Measurements from ENCODE around the gene KIAA1191.

DNA sequence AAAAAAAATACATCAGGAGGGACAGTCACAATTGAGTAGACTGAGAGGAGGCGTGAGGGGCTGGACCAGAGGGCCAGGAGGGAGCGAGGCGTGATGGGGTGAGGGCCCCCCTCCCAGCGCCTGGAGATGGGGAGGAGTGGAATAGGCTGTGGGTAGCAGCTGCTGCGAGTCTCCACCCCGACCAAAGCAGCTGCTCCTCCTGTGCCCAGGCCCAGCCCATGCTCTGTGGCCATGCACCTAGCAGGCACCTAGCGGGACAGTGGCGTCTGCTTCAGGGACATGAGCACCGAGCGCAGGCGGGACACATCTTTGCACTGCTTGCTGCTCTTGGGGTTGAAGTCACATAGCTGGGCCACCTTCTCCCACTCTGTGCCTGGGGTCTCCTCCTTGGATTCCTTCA, 31.0 kb upstream of the KIAA1191 start:
- TF ChIP-seq NR1H2 (CRISPR knock-in tag; IDR thresholded peaks at IDR 0.05) (no peak), TCF7 (CRISPR knock-in tag; IDR thresholded peaks at IDR 0.05; ENCODE audit: low read depth) (no peak), NR2C2 (CRISPR knock-in tag; IDR thresholded peaks at IDR 0.05) (no peak), ZNF416 (CRISPR knock-in tag; IDR thresholded peaks at IDR 0.05) (no peak), ZNF121 (CRISPR knock-in tag; IDR thresholded peaks at IDR 0.05) (no peak)
- TF ChIP-seq, protein P1, sequence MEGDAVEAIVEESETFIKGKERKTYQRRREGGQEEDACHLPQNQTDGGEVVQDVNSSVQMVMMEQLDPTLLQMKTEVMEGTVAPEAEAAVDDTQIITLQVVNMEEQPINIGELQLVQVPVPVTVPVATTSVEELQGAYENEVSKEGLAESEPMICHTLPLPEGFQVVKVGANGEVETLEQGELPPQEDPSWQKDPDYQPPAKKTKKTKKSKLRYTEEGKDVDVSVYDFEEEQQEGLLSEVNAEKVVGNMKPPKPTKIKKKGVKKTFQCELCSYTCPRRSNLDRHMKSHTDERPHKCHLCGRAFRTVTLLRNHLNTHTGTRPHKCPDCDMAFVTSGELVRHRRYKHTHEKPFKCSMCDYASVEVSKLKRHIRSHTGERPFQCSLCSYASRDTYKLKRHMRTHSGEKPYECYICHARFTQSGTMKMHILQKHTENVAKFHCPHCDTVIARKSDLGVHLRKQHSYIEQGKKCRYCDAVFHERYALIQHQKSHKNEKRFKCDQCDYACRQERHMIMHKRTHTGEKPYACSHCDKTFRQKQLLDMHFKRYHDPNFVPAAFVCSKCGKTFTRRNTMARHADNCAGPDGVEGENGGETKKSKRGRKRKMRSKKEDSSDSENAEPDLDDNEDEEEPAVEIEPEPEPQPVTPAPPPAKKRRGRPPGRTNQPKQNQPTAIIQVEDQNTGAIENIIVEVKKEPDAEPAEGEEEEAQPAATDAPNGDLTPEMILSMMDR (IDR thresholded peaks at IDR 0.05) = no peak
- TF ChIP-seq, protein P2, sequence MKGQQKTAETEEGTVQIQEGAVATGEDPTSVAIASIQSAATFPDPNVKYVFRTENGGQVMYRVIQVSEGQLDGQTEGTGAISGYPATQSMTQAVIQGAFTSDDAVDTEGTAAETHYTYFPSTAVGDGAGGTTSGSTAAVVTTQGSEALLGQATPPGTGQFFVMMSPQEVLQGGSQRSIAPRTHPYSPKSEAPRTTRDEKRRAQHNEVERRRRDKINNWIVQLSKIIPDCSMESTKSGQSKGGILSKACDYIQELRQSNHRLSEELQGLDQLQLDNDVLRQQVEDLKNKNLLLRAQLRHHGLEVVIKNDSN (CRISPR knock-in tag; IDR thresholded peaks at IDR 0.05) = no peak
- TF ChIP-seq, protein P3, sequence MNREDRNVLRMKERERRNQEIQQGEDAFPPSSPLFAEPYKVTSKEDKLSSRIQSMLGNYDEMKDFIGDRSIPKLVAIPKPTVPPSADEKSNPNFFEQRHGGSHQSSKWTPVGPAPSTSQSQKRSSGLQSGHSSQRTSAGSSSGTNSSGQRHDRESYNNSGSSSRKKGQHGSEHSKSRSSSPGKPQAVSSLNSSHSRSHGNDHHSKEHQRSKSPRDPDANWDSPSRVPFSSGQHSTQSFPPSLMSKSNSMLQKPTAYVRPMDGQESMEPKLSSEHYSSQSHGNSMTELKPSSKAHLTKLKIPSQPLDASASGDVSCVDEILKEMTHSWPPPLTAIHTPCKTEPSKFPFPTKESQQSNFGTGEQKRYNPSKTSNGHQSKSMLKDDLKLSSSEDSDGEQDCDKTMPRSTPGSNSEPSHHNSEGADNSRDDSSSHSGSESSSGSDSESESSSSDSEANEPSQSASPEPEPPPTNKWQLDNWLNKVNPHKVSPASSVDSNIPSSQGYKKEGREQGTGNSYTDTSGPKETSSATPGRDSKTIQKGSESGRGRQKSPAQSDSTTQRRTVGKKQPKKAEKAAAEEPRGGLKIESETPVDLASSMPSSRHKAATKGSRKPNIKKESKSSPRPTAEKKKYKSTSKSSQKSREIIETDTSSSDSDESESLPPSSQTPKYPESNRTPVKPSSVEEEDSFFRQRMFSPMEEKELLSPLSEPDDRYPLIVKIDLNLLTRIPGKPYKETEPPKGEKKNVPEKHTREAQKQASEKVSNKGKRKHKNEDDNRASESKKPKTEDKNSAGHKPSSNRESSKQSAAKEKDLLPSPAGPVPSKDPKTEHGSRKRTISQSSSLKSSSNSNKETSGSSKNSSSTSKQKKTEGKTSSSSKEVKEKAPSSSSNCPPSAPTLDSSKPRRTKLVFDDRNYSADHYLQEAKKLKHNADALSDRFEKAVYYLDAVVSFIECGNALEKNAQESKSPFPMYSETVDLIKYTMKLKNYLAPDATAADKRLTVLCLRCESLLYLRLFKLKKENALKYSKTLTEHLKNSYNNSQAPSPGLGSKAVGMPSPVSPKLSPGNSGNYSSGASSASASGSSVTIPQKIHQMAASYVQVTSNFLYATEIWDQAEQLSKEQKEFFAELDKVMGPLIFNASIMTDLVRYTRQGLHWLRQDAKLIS (CRISPR knock-in tag; IDR thresholded peaks at IDR 0.05; ENCODE audit: borderline replicate concordance) = no peak
- TF ChIP-seq, protein P4, sequence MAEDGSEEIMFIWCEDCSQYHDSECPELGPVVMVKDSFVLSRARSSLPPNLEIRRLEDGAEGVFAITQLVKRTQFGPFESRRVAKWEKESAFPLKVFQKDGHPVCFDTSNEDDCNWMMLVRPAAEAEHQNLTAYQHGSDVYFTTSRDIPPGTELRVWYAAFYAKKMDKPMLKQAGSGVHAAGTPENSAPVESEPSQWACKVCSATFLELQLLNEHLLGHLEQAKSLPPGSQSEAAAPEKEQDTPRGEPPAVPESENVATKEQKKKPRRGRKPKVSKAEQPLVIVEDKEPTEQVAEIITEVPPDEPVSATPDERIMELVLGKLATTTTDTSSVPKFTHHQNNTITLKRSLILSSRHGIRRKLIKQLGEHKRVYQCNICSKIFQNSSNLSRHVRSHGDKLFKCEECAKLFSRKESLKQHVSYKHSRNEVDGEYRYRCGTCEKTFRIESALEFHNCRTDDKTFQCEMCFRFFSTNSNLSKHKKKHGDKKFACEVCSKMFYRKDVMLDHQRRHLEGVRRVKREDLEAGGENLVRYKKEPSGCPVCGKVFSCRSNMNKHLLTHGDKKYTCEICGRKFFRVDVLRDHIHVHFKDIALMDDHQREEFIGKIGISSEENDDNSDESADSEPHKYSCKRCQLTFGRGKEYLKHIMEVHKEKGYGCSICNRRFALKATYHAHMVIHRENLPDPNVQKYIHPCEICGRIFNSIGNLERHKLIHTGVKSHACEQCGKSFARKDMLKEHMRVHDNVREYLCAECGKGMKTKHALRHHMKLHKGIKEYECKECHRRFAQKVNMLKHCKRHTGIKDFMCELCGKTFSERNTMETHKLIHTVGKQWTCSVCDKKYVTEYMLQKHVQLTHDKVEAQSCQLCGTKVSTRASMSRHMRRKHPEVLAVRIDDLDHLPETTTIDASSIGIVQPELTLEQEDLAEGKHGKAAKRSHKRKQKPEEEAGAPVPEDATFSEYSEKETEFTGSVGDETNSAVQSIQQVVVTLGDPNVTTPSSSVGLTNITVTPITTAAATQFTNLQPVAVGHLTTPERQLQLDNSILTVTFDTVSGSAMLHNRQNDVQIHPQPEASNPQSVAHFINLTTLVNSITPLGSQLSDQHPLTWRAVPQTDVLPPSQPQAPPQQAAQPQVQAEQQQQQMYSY (CRISPR knock-in tag; IDR thresholded peaks at IDR 0.05) = no peak
- TF ChIP-seq, protein P5, sequence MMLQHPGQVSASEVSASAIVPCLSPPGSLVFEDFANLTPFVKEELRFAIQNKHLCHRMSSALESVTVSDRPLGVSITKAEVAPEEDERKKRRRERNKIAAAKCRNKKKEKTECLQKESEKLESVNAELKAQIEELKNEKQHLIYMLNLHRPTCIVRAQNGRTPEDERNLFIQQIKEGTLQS (CRISPR knock-in tag; conservative IDR thresholded peaks at IDR 0.05) = no peak
- TF ChIP-seq, protein P6, sequence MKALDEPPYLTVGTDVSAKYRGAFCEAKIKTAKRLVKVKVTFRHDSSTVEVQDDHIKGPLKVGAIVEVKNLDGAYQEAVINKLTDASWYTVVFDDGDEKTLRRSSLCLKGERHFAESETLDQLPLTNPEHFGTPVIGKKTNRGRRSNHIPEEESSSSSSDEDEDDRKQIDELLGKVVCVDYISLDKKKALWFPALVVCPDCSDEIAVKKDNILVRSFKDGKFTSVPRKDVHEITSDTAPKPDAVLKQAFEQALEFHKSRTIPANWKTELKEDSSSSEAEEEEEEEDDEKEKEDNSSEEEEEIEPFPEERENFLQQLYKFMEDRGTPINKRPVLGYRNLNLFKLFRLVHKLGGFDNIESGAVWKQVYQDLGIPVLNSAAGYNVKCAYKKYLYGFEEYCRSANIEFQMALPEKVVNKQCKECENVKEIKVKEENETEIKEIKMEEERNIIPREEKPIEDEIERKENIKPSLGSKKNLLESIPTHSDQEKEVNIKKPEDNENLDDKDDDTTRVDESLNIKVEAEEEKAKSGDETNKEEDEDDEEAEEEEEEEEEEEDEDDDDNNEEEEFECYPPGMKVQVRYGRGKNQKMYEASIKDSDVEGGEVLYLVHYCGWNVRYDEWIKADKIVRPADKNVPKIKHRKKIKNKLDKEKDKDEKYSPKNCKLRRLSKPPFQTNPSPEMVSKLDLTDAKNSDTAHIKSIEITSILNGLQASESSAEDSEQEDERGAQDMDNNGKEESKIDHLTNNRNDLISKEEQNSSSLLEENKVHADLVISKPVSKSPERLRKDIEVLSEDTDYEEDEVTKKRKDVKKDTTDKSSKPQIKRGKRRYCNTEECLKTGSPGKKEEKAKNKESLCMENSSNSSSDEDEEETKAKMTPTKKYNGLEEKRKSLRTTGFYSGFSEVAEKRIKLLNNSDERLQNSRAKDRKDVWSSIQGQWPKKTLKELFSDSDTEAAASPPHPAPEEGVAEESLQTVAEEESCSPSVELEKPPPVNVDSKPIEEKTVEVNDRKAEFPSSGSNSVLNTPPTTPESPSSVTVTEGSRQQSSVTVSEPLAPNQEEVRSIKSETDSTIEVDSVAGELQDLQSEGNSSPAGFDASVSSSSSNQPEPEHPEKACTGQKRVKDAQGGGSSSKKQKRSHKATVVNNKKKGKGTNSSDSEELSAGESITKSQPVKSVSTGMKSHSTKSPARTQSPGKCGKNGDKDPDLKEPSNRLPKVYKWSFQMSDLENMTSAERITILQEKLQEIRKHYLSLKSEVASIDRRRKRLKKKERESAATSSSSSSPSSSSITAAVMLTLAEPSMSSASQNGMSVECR (CRISPR knock-in tag; IDR thresholded peaks at IDR 0.05; ENCODE audit: borderline replicate concordance) = no peak

Data from WTC11 (cell line).